GM19468 (cell line): Measurements from ENCODE around the gene PLEKHG7.

Experiments used
- ATAC-seq: cut with Tn5 transposase; IDR thresholded peaks from one replicate; pipeline ENCODE4 v1.9.1; 2021; ENCODE audit warnings: mild to moderate bottlenecking, moderate library complexity, moderate number of reproducible peaks; ENCODE audit not compliant: unreplicated experiment; ENCODE audit errors: extremely low read depth

The PLEKHG7 gene

GRCh38 chr12:92703786-92704185, 997 bp downstream of the PLEKHG7 start:
- ATAC-seq = no peak

- no peak for ATAC-seq
Measured at GRCh38 chr12:92706594-92706993, 3.8 kb downstream of the PLEKHG7 start.

- ATAC-seq = no peak
Measured at GRCh38 chr12:92707926-92708325, 5.1 kb downstream of the PLEKHG7 start.

- ATAC-seq = no peak
Measured at GRCh38 chr12:92715625-92716024, 12.8 kb downstream of the PLEKHG7 start.

GRCh38 chr12:92717202-92717601, 14.4 kb downstream of the PLEKHG7 start:
- ATAC-seq = no peak

GRCh38 chr12:92718483-92718990, 15.7 kb downstream of the PLEKHG7 start:
- ATAC-seq = no peak

GRCh38 chr12:92719674-92720073, 16.9 kb downstream of the PLEKHG7 start:
- ATAC-seq = no peak

GRCh38 chr12:92721130-92721529, 18.3 kb downstream of the PLEKHG7 start:
- ATAC-seq = no peak

- ATAC-seq = no peak
Measured at GRCh38 chr12:92721656-92722055, 18.9 kb downstream of the PLEKHG7 start.

GRCh38 chr12:92722897-92723296, 20.1 kb downstream of the PLEKHG7 start:
- ATAC-seq = no peak

- no peak for ATAC-seq
Measured at GRCh38 chr12:92726850-92727249, 24.1 kb downstream of the PLEKHG7 start.

GRCh38 chr12:92729773-92730305, 27.1 kb downstream of the PLEKHG7 start:
- ATAC-seq = no peak

- no peak for ATAC-seq
Measured at GRCh38 chr12:92730758-92731157, 28.0 kb downstream of the PLEKHG7 start.

- ATAC-seq = no peak
Measured at GRCh38 chr12:92732216-92732615, 29.4 kb downstream of the PLEKHG7 start.

- no peak for ATAC-seq
Measured at GRCh38 chr12:92732716-92733115, 29.9 kb downstream of the PLEKHG7 start.

GRCh38 chr12:92733181-92733580, 30.4 kb downstream of the PLEKHG7 start:
- ATAC-seq = no peak

GRCh38 chr12:92733661-92734060, 30.9 kb downstream of the PLEKHG7 start:
- ATAC-seq = no peak

GRCh38 chr12:92735131-92735721, 32.4 kb downstream of the PLEKHG7 start:
- ATAC-seq = no peak

- no peak for ATAC-seq
Measured at GRCh38 chr12:92736605-92737004, 33.8 kb downstream of the PLEKHG7 start.

- no peak for ATAC-seq
Measured at GRCh38 chr12:92737855-92738850, 35.4 kb downstream of the PLEKHG7 start.

GRCh38 chr12:92739113-92739512, 36.3 kb downstream of the PLEKHG7 start:
- no peak for ATAC-seq
